Lower leg skin (tissue), 4 donors: ENCODE measurements around the gene TAL1. TPM values are rescaled to one million over a fixed set of nuclear protein-coding genes. Genes with fewer than 3 reads are reported as not detected.
"Not testable (repeated sequence)": the region's sequence is repeated elsewhere in the genome, so short reads cannot be mapped to it uniquely, and the experiment has no call there.

Experiments
- DNase-seq, 2 donors: peaks; one replicate each; pipeline ENCODE4 v3.0.0-alpha.2; 2019; ENCODE audit warnings: low spot score in 2 of 2
- H3K4me3 ChIP-seq: fragments of 200-600 bp; sonication (generic); 2 replicates; pipeline ENCODE4 v1.5.1; 2017; ENCODE audit warnings: mild to moderate bottlenecking, low read depth; ENCODE audit not compliant: poor library complexity, severe bottlenecking
- POLR2A ChIP-seq, 2 donors: fragments of 450-650 bp; IDR thresholded peaks; one replicate each; pipeline ENCODE4 v1.6.1; 2016 to 2017; ENCODE audit warnings: antibody characterized with exemption in 2 of 2, mild to moderate bottlenecking in 1 of 2, moderate library complexity in 1 of 2
- WGBS, 2 donors: methylation state at CpG; one replicate each; pipeline ENCODE4 v1.1.5; 2018; 5-methylcytosine and 5-hydroxymethylcytosine counted together
- intact Hi-C: fragments of 100-400 bp; cut with DNase I; formaldehyde crosslinking; loops from one replicate; pipeline ENCODE4 v1.15.0; 2023; ENCODE audit warnings: low total_unique reads
- total RNA-seq, 4 donors: library from RNA; depleted of rRNA; stranded (reverse); fragments of >200 nt; gene quantifications; one replicate each; pipeline ENCODE4 v1.1.0, GENCODE V29; 2016
- TF ChIP-seq, protein P1 (sequence below), 3 donors: fragments of 450-650 bp; IDR thresholded peaks; one replicate each; pipeline ENCODE4 v1.5.1; 2016; ENCODE audit warnings: antibody characterized with exemption in 3 of 3, mild to moderate bottlenecking in 3 of 3, moderate library complexity in 2 of 3

The TAL1 gene
- total RNA-seq = 1 to 10 TPM in 3 of 4 donors, under 1 TPM in 1; 0.76 to 4.7 (median 2.0) TPM

DNA sequence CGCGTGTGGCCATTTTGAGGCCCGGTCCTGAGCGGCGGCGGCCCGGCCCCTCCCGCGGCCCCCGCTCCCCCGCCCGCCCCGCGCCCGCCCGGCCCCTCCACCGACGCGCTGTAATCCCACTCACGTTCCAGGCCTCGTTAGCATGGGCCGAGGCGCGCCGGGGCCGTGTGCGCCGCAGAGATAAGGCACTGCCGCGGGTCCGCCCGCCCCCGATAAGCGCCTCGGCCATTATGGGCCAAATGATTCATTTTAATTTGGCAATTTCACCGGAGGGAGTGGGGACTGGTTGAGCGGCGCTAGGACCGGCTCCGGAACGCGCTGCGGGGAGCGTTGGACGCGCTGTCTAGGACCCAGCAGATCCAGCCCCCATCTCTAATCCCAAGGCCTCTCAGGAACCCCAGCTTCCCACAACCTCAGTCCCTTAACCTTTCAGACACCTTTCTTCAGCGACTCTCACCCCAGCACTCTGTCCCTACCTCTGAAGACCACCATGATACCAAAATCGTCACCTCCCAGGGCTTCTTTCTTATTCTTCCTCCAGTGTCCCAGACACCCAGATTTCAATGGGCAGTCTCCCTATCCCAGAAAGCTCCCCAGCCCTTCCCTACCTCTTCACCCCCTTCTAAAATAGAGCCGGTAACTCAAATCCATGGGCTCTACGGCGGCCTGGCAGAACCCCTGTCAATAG, at the start of gene TAL1:
Gene TAL1 (minus strand): TSS at position 39 of the 688 bp plus-strand sequence. CDS start 6,337 bp downstream, outside the sequence.
- intact Hi-C loops = loop anchor here (5.0 kb wide), 1 partner anchor 1040 kb away; no protein-coding TSS in a partner anchor
- TF ChIP-seq POLR2A (IDR thresholded peaks at IDR 0.05) = no peak
- TF ChIP-seq, protein P1, sequence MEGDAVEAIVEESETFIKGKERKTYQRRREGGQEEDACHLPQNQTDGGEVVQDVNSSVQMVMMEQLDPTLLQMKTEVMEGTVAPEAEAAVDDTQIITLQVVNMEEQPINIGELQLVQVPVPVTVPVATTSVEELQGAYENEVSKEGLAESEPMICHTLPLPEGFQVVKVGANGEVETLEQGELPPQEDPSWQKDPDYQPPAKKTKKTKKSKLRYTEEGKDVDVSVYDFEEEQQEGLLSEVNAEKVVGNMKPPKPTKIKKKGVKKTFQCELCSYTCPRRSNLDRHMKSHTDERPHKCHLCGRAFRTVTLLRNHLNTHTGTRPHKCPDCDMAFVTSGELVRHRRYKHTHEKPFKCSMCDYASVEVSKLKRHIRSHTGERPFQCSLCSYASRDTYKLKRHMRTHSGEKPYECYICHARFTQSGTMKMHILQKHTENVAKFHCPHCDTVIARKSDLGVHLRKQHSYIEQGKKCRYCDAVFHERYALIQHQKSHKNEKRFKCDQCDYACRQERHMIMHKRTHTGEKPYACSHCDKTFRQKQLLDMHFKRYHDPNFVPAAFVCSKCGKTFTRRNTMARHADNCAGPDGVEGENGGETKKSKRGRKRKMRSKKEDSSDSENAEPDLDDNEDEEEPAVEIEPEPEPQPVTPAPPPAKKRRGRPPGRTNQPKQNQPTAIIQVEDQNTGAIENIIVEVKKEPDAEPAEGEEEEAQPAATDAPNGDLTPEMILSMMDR (IDR thresholded peaks at IDR 0.05) = no peak
- DNase-seq = peak in 1 of 2 donors; percentile 81
- WGBS, 2 donors = 12 to 13% methylated on average over 26 to 30 of the region's 51 CpGs
- peak within 1 kb of the TSS; percentile 0 for H3K4me3 ChIP-seq

DNA sequence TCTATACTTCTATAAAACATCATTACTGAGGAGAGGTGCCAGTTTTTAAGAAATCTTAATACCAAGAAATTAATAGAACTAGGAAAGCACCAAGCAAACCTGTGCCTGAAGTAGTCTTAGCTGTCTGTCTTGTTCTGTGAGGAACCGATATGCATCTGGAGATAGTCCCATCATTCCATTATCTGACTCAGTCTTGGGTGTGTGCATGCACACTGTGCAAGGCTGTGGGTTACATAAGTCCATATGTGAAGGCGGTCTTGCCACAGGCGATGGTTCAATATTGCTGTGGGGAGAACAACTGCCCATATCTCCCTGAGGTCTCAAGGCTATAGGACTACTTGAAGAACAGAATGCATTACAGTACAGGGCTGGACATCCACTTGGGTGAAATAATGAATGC, 48.1 kb upstream of the TAL1 start:
- no peak for DNase-seq
- TF ChIP-seq, protein P1 (IDR thresholded peaks at IDR 0.05) = no peak
- no peak for TF ChIP-seq POLR2A (IDR thresholded peaks at IDR 0.05)
- H3K4me3 ChIP-seq = no peak overlapping the region
- 56 to 63% methylated on average over 3 of the region's 3 CpGs for WGBS, 2 donors
- intact Hi-C loops = no loop called here

DNA sequence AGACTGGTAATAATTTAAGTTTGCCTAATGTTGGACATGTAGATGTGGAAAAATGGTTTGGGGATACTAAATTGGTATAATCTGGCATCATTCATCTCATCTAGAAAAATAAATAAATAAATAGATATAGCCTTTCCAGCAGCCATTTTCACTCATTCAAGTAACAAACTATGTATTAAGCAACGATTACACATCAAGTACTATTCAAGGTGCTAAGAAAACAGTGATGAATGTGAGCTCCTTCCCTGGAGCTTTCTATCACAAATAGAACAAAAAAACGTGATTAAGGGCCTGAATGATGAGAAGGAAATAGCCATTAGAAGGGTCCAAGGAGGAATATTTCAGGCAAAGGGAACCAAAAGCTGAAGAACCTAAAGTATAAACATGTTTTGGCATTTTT, 44.8 kb upstream of the TAL1 start:
- TF ChIP-seq, protein P1 (IDR thresholded peaks at IDR 0.05) = no peak
- TF ChIP-seq POLR2A (IDR thresholded peaks at IDR 0.05) = no peak
- intact Hi-C loops = no loop called here
- WGBS, 2 donors = 96% methylated on average over 2 of the region's 2 CpGs
- no peak for DNase-seq
- H3K4me3 ChIP-seq = no peak overlapping the region

DNA sequence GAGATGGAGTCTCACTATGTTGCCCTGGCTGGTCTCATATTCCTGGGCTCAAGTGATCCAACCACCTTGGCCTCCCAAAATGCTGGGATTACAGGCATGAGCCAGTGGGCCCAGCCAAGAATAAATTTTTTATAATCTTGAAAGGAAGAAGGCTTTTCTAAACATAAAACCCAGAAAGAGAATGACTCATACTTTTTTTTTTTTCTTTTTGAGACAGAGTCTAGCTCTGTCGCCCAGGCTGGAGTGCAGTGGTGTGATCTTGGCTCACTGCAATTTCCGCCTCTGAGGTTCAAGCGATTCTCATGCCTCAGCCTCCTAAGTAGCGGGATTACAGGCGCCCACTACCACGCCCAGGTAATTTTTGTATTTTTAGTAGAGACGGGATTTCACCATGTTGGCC, 43.8 kb upstream of the TAL1 start:
- intact Hi-C loops, H3K4me3 ChIP-seq, DNase-seq: not testable (repeated sequence)
- WGBS, 2 donors = 92 to 95% methylated on average over 7 of the region's 7 CpGs

DNA sequence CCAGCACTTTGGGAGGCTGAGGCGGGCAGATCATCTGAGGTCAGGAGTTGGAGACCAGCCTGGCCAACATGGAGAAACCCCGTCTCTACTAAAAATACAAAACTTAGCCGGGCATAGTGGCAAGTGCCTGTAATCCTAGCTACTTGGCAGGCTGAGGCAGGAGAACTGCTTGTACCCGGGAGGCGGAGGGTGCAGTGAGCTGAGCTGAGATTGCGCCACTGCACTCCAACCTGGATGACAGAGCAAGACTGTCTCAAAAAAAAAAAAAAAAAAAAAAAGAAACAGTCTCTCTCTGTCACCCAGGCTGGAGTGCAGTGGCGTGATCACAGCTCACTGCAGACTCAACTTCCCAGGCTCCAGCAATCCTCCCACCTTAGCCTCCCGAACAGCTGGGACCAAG, 33.5 kb upstream of the TAL1 start:
- H3K4me3 ChIP-seq, intact Hi-C loops, DNase-seq: not testable (repeated sequence)
- 86 to 88% methylated on average over 7 to 8 of the region's 8 CpGs for WGBS, 2 donors

DNA sequence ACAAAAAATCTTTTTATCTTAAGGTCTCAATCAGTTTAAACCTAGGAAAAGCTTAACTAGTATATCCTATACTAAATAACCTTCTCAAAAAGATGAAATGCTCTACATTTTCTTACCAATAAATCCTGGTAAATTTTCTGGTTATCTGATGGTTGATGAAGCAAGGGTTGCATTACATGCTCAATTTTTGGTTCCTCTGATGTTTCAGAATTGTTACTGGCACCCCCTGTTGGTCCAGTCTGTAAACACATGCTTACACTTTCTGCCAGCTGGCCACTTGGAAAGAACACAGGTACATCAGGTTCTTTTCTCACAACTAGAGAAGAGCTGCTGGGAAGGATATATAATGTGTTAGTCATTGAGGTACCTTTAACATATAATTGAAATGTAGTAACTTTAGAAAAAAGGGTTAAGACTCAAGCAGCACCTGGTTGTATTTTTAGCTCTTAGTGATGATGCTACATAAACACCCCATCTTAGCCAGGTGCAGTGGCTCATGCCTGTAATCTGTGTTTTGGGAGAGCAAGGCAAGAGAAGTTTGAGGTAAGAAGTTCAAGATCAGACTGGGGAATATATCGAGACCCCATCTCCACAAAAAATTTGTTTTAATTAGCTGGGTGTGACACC, 30.9 kb upstream of the TAL1 start:
- peak in 1 of 2 donors; percentile 28 for DNase-seq
- no peak overlapping the region for H3K4me3 ChIP-seq
- intact Hi-C loops = no loop called here
- TF ChIP-seq, protein P1 (IDR thresholded peaks at IDR 0.05) = peak in 1 of 3 donors; percentile 9
- no peak for TF ChIP-seq POLR2A (IDR thresholded peaks at IDR 0.05)
- WGBS, 2 donors = 95 to 100% methylated on average over 1 of the region's 1 CpG
